ENCODE data around the gene SLC6A7. TPM values are rescaled to one million over a fixed set of nuclear protein-coding genes. Genes with fewer than 3 reads are reported as not detected.
"Not testable (repeated sequence)": the region's sequence is repeated elsewhere in the genome, so short reads cannot be mapped to it uniquely, and the experiment has no call there.

SLC6A7 gene
- total and polyA plus RNA-seq, 8 donors = 29.3 TPM; not detected in 7

- no peaks in the 10 kb centered on the region for H3K9me3 ChIP-seq
- no peak overlapping the region for H3K4me3 ChIP-seq
- H3K27me3 ChIP-seq = no peaks in the 10 kb centered on the region
- 65 to 75% (median 69%) methylated on average over 2 to 3 of the region's 3 CpGs for WGBS, 5 donors
- H3K4me1 ChIP-seq = peaks cover 0 to 15% (median 9%) of the 10 kb centered on the region in 4 donors
- TF ChIP-seq, protein P1, sequence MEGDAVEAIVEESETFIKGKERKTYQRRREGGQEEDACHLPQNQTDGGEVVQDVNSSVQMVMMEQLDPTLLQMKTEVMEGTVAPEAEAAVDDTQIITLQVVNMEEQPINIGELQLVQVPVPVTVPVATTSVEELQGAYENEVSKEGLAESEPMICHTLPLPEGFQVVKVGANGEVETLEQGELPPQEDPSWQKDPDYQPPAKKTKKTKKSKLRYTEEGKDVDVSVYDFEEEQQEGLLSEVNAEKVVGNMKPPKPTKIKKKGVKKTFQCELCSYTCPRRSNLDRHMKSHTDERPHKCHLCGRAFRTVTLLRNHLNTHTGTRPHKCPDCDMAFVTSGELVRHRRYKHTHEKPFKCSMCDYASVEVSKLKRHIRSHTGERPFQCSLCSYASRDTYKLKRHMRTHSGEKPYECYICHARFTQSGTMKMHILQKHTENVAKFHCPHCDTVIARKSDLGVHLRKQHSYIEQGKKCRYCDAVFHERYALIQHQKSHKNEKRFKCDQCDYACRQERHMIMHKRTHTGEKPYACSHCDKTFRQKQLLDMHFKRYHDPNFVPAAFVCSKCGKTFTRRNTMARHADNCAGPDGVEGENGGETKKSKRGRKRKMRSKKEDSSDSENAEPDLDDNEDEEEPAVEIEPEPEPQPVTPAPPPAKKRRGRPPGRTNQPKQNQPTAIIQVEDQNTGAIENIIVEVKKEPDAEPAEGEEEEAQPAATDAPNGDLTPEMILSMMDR (IDR thresholded peaks at IDR 0.05) = no peak
- TF ChIP-seq EP300 (IDR thresholded peaks at IDR 0.05) = no peak
- no peak for TF ChIP-seq POLR2A (IDR thresholded peaks at IDR 0.05)
- no peak for TF ChIP-seq POLR2AphosphoS5 (IDR thresholded peaks at IDR 0.05)
- intact Hi-C loops (cut with DNase I; ENCODE audit: low total_unique reads) = no loop called here
- H3K36me3 ChIP-seq = no peaks in the 10 kb centered on the region
- no peak overlapping the region for H3K27ac ChIP-seq
- no peak for DNase-seq
These were observed 55.9 kb downstream of the SLC6A7 start for GRCh38 chr5:150245808-150246207.

- TF ChIP-seq, protein P1 (IDR thresholded peaks at IDR 0.05) = no peak
- TF ChIP-seq POLR2AphosphoS5 (IDR thresholded peaks at IDR 0.05) = no peak
- no peak for TF ChIP-seq EP300 (IDR thresholded peaks at IDR 0.05)
- TF ChIP-seq POLR2A (IDR thresholded peaks at IDR 0.05) = no peak
- H3K9me3 ChIP-seq = no peaks in the 10 kb centered on the region
- H3K4me3 ChIP-seq = no peak overlapping the region
- intact Hi-C loops (cut with DNase I; ENCODE audit: low total_unique reads) = no loop called here
- DNase-seq = no peak
- no peaks in the 10 kb centered on the region for H3K36me3 ChIP-seq
- H3K27ac ChIP-seq = no peak overlapping the region
- peaks cover 0 to 15% (median 9%) of the 10 kb centered on the region in 4 donors for H3K4me1 ChIP-seq
- WGBS, 5 donors = 84 to 96% (median 90%) methylated on average over 5 of the region's 5 CpGs
- no peaks in the 10 kb centered on the region for H3K27me3 ChIP-seq
These were observed 56.6 kb downstream of the SLC6A7 start for GRCh38 chr5:150246429-150246828.

- TF ChIP-seq POLR2A (IDR thresholded peaks at IDR 0.05) = no peak
- TF ChIP-seq, protein P1 (IDR thresholded peaks at IDR 0.05) = no peak
- TF ChIP-seq POLR2AphosphoS5 (IDR thresholded peaks at IDR 0.05) = no peak
- TF ChIP-seq EP300 (IDR thresholded peaks at IDR 0.05) = no peak
- peaks cover 0 to 15% (median 9%) of the 10 kb centered on the region in 4 donors for H3K4me1 ChIP-seq
- 62 to 81% (median 72%) methylated on average over 4 to 5 of the region's 5 CpGs for WGBS, 5 donors
- H3K27me3 ChIP-seq = no peaks in the 10 kb centered on the region
- H3K27ac ChIP-seq = no peak overlapping the region
- intact Hi-C loops (cut with DNase I; ENCODE audit: low total_unique reads) = no loop called here
- no peak overlapping the region for H3K4me3 ChIP-seq
- no peaks in the 10 kb centered on the region for H3K9me3 ChIP-seq
- no peak for DNase-seq
- no peaks in the 10 kb centered on the region for H3K36me3 ChIP-seq
These were observed 57.0 kb downstream of the SLC6A7 start for GRCh38 chr5:150246835-150247234.

GRCh38 chr5:150247726-150248125 lies 57.9 kb downstream of the SLC6A7 start:
- Histone ChIP-seq H3K9me3 (no peaks in the 10 kb centered on the region), H3K27me3 (no peaks in the 10 kb centered on the region), H3K27ac (no peak overlapping the region), H3K36me3 (no peaks in the 10 kb centered on the region), H3K4me3 (no peak overlapping the region), H3K4me1 (peaks cover 0 to 15% (median 9%) of the 10 kb centered on the region in 4 donors)
- WGBS, 5 donors = 89 to 95% (median 92%) methylated on average over 7 to 9 of the region's 9 CpGs
- TF ChIP-seq EP300 (IDR thresholded peaks at IDR 0.05) (no peak), POLR2AphosphoS5 (IDR thresholded peaks at IDR 0.05) (no peak), POLR2A (IDR thresholded peaks at IDR 0.05) (no peak)
- TF ChIP-seq, protein P1 (IDR thresholded peaks at IDR 0.05) = no peak
- no peak for DNase-seq
- intact Hi-C loops (cut with DNase I; ENCODE audit: low total_unique reads) = no loop called here

GRCh38 chr5:150248493-150248892 lies 58.6 kb downstream of the SLC6A7 start:
- H3K9me3 ChIP-seq; H3K27ac ChIP-seq; H3K4me3 ChIP-seq; H3K36me3 ChIP-seq; H3K27me3 ChIP-seq; DNase-seq; intact Hi-C loops (cut with DNase I; ENCODE audit: low total_unique reads): not testable (repeated sequence)
- peaks cover 0 to 15% (median 9%) of the 10 kb centered on the region in 4 donors for H3K4me1 ChIP-seq
- 85 to 94% (median 89%) methylated on average over 6 of the region's 6 CpGs for WGBS, 5 donors

All from stomach (tissue), 9 donors.